ENCODE results near the gene USP27X. TPM values are rescaled to one million over a fixed set of nuclear protein-coding genes. Genes with fewer than 3 reads are reported as not detected.

USP27X gene
- total RNA-seq, 1 donor = 2.8 TPM

DNA sequence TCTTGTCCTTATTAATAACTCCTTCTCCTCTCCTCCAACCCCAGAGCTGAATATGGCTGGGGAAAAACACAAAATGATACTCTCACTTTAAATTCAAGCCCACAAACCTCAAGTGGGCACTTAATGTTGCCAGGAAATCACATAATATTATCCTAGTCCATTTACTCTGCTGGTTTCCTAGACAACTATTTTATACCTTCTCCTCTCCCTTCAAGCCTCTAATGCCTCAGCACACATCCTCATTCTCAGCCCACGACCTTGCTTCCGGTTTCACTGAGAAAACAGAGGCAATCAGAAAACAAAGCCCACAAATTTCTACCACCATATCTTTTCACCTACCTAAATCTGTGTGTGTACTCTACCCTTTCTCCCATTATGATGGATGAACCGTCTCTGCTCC is 31.1 kb downstream of the USP27X start:
- TF ChIP-seq, protein P1, sequence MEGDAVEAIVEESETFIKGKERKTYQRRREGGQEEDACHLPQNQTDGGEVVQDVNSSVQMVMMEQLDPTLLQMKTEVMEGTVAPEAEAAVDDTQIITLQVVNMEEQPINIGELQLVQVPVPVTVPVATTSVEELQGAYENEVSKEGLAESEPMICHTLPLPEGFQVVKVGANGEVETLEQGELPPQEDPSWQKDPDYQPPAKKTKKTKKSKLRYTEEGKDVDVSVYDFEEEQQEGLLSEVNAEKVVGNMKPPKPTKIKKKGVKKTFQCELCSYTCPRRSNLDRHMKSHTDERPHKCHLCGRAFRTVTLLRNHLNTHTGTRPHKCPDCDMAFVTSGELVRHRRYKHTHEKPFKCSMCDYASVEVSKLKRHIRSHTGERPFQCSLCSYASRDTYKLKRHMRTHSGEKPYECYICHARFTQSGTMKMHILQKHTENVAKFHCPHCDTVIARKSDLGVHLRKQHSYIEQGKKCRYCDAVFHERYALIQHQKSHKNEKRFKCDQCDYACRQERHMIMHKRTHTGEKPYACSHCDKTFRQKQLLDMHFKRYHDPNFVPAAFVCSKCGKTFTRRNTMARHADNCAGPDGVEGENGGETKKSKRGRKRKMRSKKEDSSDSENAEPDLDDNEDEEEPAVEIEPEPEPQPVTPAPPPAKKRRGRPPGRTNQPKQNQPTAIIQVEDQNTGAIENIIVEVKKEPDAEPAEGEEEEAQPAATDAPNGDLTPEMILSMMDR (IDR thresholded peaks at IDR 0.05; ENCODE audit: insufficient read depth, low read length) = no peak
- no peak for DNase-seq (ENCODE audit: low read depth)
- H3K4me3 ChIP-seq (ENCODE audit: low read depth, low read length) = no peak overlapping the region

DNA sequence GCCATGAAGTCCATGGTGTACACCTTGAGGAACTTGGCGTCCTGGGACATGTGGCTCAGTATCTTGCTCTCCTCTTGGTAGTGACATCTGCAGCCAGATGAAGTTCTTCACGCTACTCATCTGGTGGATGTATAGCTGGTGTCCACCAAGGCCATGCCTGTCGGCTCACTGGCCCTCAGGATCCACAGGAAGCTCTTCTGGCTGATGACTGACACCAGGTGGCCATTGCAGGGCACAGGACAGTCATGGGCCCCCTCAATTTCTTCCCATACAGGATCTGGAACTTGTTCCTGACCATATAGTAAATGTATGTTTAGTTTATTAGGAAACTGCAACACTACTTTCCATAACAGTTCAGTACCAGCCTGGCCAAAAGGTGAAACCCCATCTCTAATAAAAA is 32.8 kb downstream of the USP27X start:
- DNase-seq (ENCODE audit: low read depth) = no peak
- TF ChIP-seq, protein P1 (IDR thresholded peaks at IDR 0.05; ENCODE audit: insufficient read depth, low read length) = no peak

DNA sequence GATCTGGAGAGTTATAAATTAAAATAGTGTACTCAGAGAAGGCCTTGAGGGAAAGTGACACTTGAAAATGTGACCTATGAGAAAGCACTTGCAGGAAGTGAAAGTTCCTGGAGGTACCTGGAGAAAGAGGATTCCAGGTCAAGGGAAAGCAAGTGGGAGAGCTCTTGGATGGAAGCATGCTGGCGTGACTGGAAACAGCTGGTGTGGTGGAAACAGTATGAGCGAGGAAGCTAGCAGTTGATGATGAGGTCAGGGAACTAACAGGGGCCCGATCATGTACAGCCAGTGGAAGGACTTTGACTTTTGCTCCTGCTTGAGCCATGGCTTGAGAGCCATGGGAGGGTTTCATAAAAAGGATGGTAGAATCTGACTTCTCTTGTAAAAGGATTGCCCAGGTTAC is 33.6 kb downstream of the USP27X start:
- TF ChIP-seq, protein P1 (IDR thresholded peaks at IDR 0.05; ENCODE audit: insufficient read depth, low read length) = no peak
- no peak overlapping the region for H3K4me3 ChIP-seq (ENCODE audit: low read depth, low read length)
- DNase-seq (ENCODE audit: low read depth) = no peak

More for the DNA sequence above, 32.8 kb downstream of the USP27X start:
- H3K4me3 ChIP-seq (ENCODE audit: low read depth, low read length) = no peak overlapping the region

DNA sequence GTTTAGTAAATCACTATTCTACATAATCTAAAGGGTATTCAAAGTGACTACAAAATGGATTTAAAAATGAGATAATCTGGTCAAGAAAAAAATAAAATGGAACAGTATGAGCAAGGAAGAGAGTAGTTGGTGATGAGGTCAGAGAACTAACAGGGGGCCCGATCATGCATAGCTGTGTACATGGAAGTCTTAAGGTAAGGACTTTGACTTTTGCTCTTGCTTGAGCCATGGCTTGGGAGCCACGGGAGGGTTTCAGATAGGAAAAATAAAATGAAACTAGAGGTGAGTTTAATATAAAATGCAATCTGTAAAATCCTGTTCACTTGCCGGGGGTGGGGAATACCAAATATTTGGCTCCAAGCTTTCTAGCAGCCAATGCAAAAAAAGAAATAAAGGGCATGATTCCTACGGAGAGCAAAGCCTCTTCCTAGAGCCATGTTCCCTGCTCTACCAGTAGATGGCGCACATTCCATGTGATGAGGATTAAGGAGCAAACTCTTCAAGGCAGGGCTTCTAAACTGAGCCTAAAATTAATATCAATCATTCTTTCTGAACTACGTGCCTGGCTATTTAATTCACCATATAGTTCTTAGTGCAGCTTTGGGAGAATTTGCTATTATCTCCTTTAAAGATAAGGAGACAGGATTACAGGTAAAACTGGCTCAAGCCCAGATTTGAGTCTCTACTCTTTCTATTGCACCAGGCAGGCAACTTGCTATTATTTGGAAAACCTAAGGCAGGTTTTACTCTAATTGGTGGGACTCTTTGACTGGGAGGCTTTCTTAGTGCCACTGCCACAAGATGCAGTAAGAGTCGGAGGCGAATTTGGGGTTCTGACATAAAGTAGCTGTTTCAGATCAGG is 36.3 kb downstream of the USP27X start:
- peak; percentile 75 for DNase-seq (ENCODE audit: low read depth)
- H3K4me3 ChIP-seq (ENCODE audit: low read depth, low read length) = no peak overlapping the region
- TF ChIP-seq, protein P1 (IDR thresholded peaks at IDR 0.05; ENCODE audit: insufficient read depth, low read length) = peak; percentile 97

DNA sequence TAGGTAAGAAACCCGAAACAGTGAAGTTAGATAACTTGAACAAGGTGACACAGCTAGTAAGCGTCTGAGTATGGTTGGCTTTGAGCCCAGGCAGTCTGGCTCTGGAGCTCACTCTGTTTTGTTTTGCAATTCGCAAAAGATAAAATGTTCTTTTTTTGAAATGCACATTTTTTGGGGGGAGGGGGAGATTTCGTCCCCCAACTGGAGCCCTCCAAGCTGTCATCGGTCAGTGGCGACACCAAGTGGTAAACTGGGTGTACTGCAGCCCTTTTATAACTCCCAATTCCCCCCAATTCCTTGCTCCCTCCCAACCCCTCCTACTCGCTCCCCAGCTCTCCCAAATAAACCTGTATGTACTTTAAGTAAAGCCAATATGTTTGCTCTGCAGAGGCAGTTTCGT is 40.3 kb downstream of the USP27X start:
- TF ChIP-seq, protein P1 (IDR thresholded peaks at IDR 0.05; ENCODE audit: insufficient read depth, low read length) = peak; percentile 85
- DNase-seq (ENCODE audit: low read depth) = peak; percentile 85

DNA sequence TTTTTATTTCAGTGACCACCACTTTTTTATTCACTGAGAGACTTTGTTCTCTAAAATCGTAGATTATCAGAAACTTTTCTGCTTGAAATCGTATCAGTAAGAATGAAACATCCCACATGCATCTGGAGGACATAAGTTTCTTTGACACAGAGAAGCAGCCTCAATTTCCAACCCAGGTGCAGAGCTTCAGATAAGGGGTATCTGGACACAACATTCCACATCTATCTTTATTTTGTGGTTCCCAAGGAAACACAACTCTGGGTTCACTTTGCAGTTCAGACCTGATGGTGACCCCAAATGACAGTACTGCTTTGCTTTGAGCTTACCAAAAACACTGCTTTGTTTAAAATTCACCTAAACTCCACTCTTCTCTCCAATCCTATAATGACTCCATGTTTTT is 41.8 kb downstream of the USP27X start:
- DNase-seq (ENCODE audit: low read depth) = no peak
- H3K4me3 ChIP-seq (ENCODE audit: low read depth, low read length) = no peak overlapping the region
- TF ChIP-seq, protein P1 (IDR thresholded peaks at IDR 0.05; ENCODE audit: insufficient read depth, low read length) = no peak

More for the DNA sequence above, 40.3 kb downstream of the USP27X start:
- no peak overlapping the region for H3K4me3 ChIP-seq (ENCODE audit: low read depth, low read length)
